Activated naive CD4-positive, alpha-beta T cell treated with anti-CD3 and anti-CD28 coated beads, Interleukin-2, amount 50 U/mL, for 72 hours (primary cell): ENCODE results near the gene NLK. TPM values are rescaled to one million over a fixed set of nuclear protein-coding genes. Genes with fewer than 3 reads are reported as not detected.
A peak's percentile ranks its signal among the peaks of the same experiment; 100 is the strongest.
"Not testable (repeated sequence)": the region's sequence is repeated elsewhere in the genome, so short reads cannot be mapped to it uniquely, and the experiment has no call there.

Experiments used
- ATAC-seq, 2 donors: fragments of 150-1000 bp; cut with Tn5 transposase; 2 replicates each; pipeline ENCODE4 v1.10.0; 2021; ENCODE audit warnings: mild to moderate bottlenecking in 2 of 2, moderate library complexity in 2 of 2
- DNase-seq, 2 donors: peaks; one replicate each; pipeline ENCODE4 v3.0.0; 2021 to 2022; ENCODE audit warnings: low spot score in 2 of 2
- H3K27ac Mint-ChIP-seq, 2 donors: one replicate each; pipeline ENCODE4 v1.8.0; 2022; ENCODE audit warnings: mild to moderate bottlenecking in 2 of 2, mixed read lengths in 2 of 2
- H3K36me3 Mint-ChIP-seq, 2 donors: one replicate each; pipeline ENCODE4 v1.8.0; 2022; ENCODE audit warnings: mixed read lengths in 2 of 2
- H3K9me3 Mint-ChIP-seq, 2 donors: one replicate each; pipeline ENCODE4 v1.8.0; 2022; ENCODE audit warnings: mixed read lengths in 2 of 2
- total RNA-seq, 2 donors: library from RNA; stranded (reverse); gene quantifications; one replicate each; pipeline ENCODE4 v1.2.3, GENCODE V29; 2022

NLK gene
- total RNA-seq, 2 donors from 2014 or later, result 8.3 to 10.0 TPM

GRCh38 chr17:28216052-28216451, 173.6 kb downstream of the NLK start:
- Mint-ChIP-seq H3K36me3 (peaks cover 0 to 9% of the 10 kb centered on the region in 2 donors), H3K9me3 (peaks cover 3 to 4% of the 10 kb centered on the region in 2 donors), H3K27ac (no peak overlapping the region)
- DNase-seq, result no peak
- ATAC-seq, result peak in 1 of 2 donors; percentile 39

- ATAC-seq, result no peak
- no peak for DNase-seq
- peaks cover 3 to 4% of the 10 kb centered on the region in 2 donors for H3K9me3 Mint-ChIP-seq
- H3K27ac Mint-ChIP-seq, result no peak overlapping the region
- H3K36me3 Mint-ChIP-seq, result peaks cover 0 to 8% of the 10 kb centered on the region in 2 donors
Observed at GRCh38 chr17:28216528-28216927, 174.1 kb downstream of the NLK start.

- no peak for DNase-seq
- no peaks in the 10 kb centered on the region for H3K9me3 Mint-ChIP-seq
- H3K36me3 Mint-ChIP-seq, result no peaks in the 10 kb centered on the region
- no peak for ATAC-seq
- H3K27ac Mint-ChIP-seq, result no peak overlapping the region
Observed at GRCh38 chr17:28219771-28220170, 177.3 kb downstream of the NLK start.

- ATAC-seq, result no peak
- Mint-ChIP-seq H3K36me3 (no peaks in the 10 kb centered on the region), H3K9me3 (no peaks in the 10 kb centered on the region), H3K27ac (no peak overlapping the region)
- no peak for DNase-seq
Observed at GRCh38 chr17:28221751-28222414, 179.4 kb downstream of the NLK start.

- H3K9me3 Mint-ChIP-seq, result no peaks in the 10 kb centered on the region
- ATAC-seq, result no peak
- H3K27ac Mint-ChIP-seq, result no peak overlapping the region
- DNase-seq, result no peak
- H3K36me3 Mint-ChIP-seq, result no peaks in the 10 kb centered on the region
Observed at GRCh38 chr17:28225271-28225670, 182.8 kb downstream of the NLK start.

GRCh38 chr17:28225867-28226266, 183.4 kb downstream of the NLK start:
- Mint-ChIP-seq H3K9me3 (no peaks in the 10 kb centered on the region), H3K27ac (no peak overlapping the region), H3K36me3 (no peaks in the 10 kb centered on the region)
- ATAC-seq (no peak), DNase-seq (no peak)

- Mint-ChIP-seq H3K36me3 (no peaks in the 10 kb centered on the region), H3K27ac (no peak overlapping the region), H3K9me3 (no peaks in the 10 kb centered on the region)
- ATAC-seq (no peak), DNase-seq (no peak)
Observed at GRCh38 chr17:28226563-28227315, 184.3 kb downstream of the NLK start.

- no peaks in the 10 kb centered on the region for H3K36me3 Mint-ChIP-seq
- no peak overlapping the region for H3K27ac Mint-ChIP-seq
- H3K9me3 Mint-ChIP-seq, result no peaks in the 10 kb centered on the region
- ATAC-seq (peak; percentile 50 to 67), DNase-seq (peak in 1 of 2 donors; percentile 48)
Observed at GRCh38 chr17:28227316-28228108, 185.0 kb downstream of the NLK start.

GRCh38 chr17:28228109-28228840, 185.8 kb downstream of the NLK start:
- Mint-ChIP-seq H3K27ac (no peak overlapping the region), H3K36me3 (no peaks in the 10 kb centered on the region), H3K9me3 (no peaks in the 10 kb centered on the region)
- ATAC-seq, result peak in 1 of 2 donors; percentile 35
- DNase-seq, result no peak

- ATAC-seq (no peak), DNase-seq (no peak)
- no peaks in the 10 kb centered on the region for H3K36me3 Mint-ChIP-seq
- no peaks in the 10 kb centered on the region for H3K9me3 Mint-ChIP-seq
- H3K27ac Mint-ChIP-seq, result peak overlapping the region in 1 of 2 donors; percentile 84
Observed at GRCh38 chr17:28228986-28229729, 186.7 kb downstream of the NLK start.

GRCh38 chr17:28230011-28230410, 187.5 kb downstream of the NLK start:
- H3K27ac Mint-ChIP-seq, result no peak overlapping the region
- DNase-seq (no peak), ATAC-seq (peak in 1 of 2 donors; percentile 74)
- H3K9me3 Mint-ChIP-seq, result no peaks in the 10 kb centered on the region
- no peaks in the 10 kb centered on the region for H3K36me3 Mint-ChIP-seq

GRCh38 chr17:28230607-28231006, 188.1 kb downstream of the NLK start:
- H3K9me3 Mint-ChIP-seq, H3K27ac Mint-ChIP-seq, DNase-seq, ATAC-seq, H3K36me3 Mint-ChIP-seq: not testable (repeated sequence)

GRCh38 chr17:28231624-28232023, 189.1 kb downstream of the NLK start:
- ATAC-seq, H3K9me3 Mint-ChIP-seq, H3K27ac Mint-ChIP-seq, DNase-seq, H3K36me3 Mint-ChIP-seq: not testable (repeated sequence)

- not testable (repeated sequence) for H3K27ac Mint-ChIP-seq, DNase-seq, H3K9me3 Mint-ChIP-seq, ATAC-seq, H3K36me3 Mint-ChIP-seq
Observed at GRCh38 chr17:28232966-28233870, 190.7 kb downstream of the NLK start.
